Calu3 (cell line): ENCODE data around the gene HES3. TPM values are rescaled to one million over a fixed set of nuclear protein-coding genes. Genes with fewer than 3 reads are reported as not detected.

Source experiments
- BruUV-seq: library from RNA; stranded (reverse); fragments of 400-500 nt; replicated peaks from 2 replicates; lab custom pipeline; 2021; lab: Mats Ljungman, UMichigan
- CTCF ChIA-PET: fragments of 300-600 bp; sonication (Branson Sonifier 250); formaldehyde crosslinking; loops from one replicate; lab custom pipeline; 2022; ENCODE audit warnings: antibody characterized with exemption; lab: Charles Lee
- DNase-seq: peaks from one replicate; pipeline ENCODE4 v3.0.0; 2022
- H3K27ac Mint-ChIP-seq: one replicate; pipeline ENCODE4 v1.8.0; 2022; ENCODE audit warnings: mixed read lengths; ENCODE audit not compliant: unreplicated experiment
- H3K27me3 Mint-ChIP-seq: one replicate; pipeline ENCODE4 v1.8.0; 2022; ENCODE audit warnings: mixed read lengths; ENCODE audit not compliant: unreplicated experiment
- H3K36me3 Mint-ChIP-seq: one replicate; pipeline ENCODE4 v1.8.0; 2022; ENCODE audit warnings: mild to moderate bottlenecking, moderate library complexity, mixed read lengths; ENCODE audit not compliant: insufficient read depth, unreplicated experiment
- H3K4me1 Mint-ChIP-seq: one replicate; pipeline ENCODE4 v1.8.0; 2022; ENCODE audit warnings: mild to moderate bottlenecking, low read depth, mixed read lengths; ENCODE audit not compliant: unreplicated experiment
- H3K4me3 Mint-ChIP-seq: one replicate; pipeline ENCODE4 v1.8.0; 2022; ENCODE audit warnings: mild to moderate bottlenecking, low read depth, moderate library complexity, mixed read lengths; ENCODE audit not compliant: unreplicated experiment
- H3K9me3 Mint-ChIP-seq: one replicate; pipeline ENCODE4 v1.8.0; 2022; ENCODE audit warnings: low read depth, mixed read lengths; ENCODE audit not compliant: unreplicated experiment
- CTCF ChIP-seq: fragments of 200-600 bp; IDR thresholded peaks from one replicate; pipeline ENCODE4 v1.8.0; 2022; ENCODE audit warnings: antibody characterized with exemption; ENCODE audit not compliant: unreplicated experiment
- intact Hi-C: fragments of 100-400 bp; cut with micrococcal nuclease; formaldehyde crosslinking; loops from one replicate; pipeline ENCODE4 v1.10.0; 2022; ENCODE audit not compliant: unreplicated experiment
- total RNA-seq: library from RNA; stranded (reverse); gene quantifications from 2 replicates; pipeline ENCODE4 v1.2.3, GENCODE V29; 2022

The HES3 gene
- total RNA-seq, 1 experiment from 2014 or later, result not detected

GRCh38 chr1:6206520-6206855 lies 37.5 kb upstream of the HES3 start:
- no peak for DNase-seq
- intact Hi-C loops, result no loop called here
- Mint-ChIP-seq H3K36me3 (peaks cover 55% of the 10 kb centered on the region), H3K27ac (no peak overlapping the region), H3K4me3 (peak overlapping the region; percentile 81), H3K27me3 (no peaks in the 10 kb centered on the region), H3K9me3 (no peaks in the 10 kb centered on the region), H3K4me1 (no peaks in the 10 kb centered on the region)
- TF ChIP-seq CTCF, result no peak
- CTCF ChIA-PET, result interaction anchor here (0.5 to 3.2 kb wide), 4 partner anchors 10 to 237 kb away, joined by 3 to 19 read pairs (median 4); no protein-coding TSS in a partner anchor
- no TSS peak for BruUV-seq

GRCh38 chr1:6207075-6207885 lies 36.7 kb upstream of the HES3 start:
- no peak overlapping the region for H3K27ac Mint-ChIP-seq
- peak overlapping the region; percentile 81 for H3K4me3 Mint-ChIP-seq
- no peak for TF ChIP-seq CTCF
- intact Hi-C loops, result no loop called here
- peaks cover 62% of the 10 kb centered on the region for H3K36me3 Mint-ChIP-seq
- H3K4me1 Mint-ChIP-seq, result no peaks in the 10 kb centered on the region
- BruUV-seq, result TSS peak; percentile 59
- no peak for DNase-seq
- no peaks in the 10 kb centered on the region for H3K27me3 Mint-ChIP-seq
- H3K9me3 Mint-ChIP-seq, result no peaks in the 10 kb centered on the region
- CTCF ChIA-PET, result interaction anchor here (0.5 to 1.3 kb wide), 3 partner anchors 10 to 236 kb away, joined by 3 to 4 read pairs (median 4); no protein-coding TSS in a partner anchor

GRCh38 chr1:6207921-6208320 lies 36.1 kb upstream of the HES3 start:
- no peaks in the 10 kb centered on the region for H3K4me1 Mint-ChIP-seq
- no peak for DNase-seq
- intact Hi-C loops, result no loop called here
- H3K27me3 Mint-ChIP-seq, result no peaks in the 10 kb centered on the region
- no peak for TF ChIP-seq CTCF
- peak overlapping the region; percentile 81 for H3K4me3 Mint-ChIP-seq
- H3K9me3 Mint-ChIP-seq, result no peaks in the 10 kb centered on the region
- peaks cover 68% of the 10 kb centered on the region for H3K36me3 Mint-ChIP-seq
- H3K27ac Mint-ChIP-seq, result no peak overlapping the region
- no TSS peak for BruUV-seq
- CTCF ChIA-PET, result no interaction called here

GRCh38 chr1:6208723-6209660 lies 35.0 kb upstream of the HES3 start:
- CTCF ChIA-PET, result no interaction called here
- Mint-ChIP-seq H3K9me3 (no peaks in the 10 kb centered on the region), H3K27ac (no peak overlapping the region), H3K4me1 (no peaks in the 10 kb centered on the region), H3K27me3 (no peaks in the 10 kb centered on the region), H3K4me3 (no peak overlapping the region), H3K36me3 (peaks cover 74% of the 10 kb centered on the region)
- intact Hi-C loops, result no loop called here
- DNase-seq, result no peak
- no TSS peak for BruUV-seq
- TF ChIP-seq CTCF, result no peak
